Epithelial cell of proximal tubule (primary cell): Measurements from ENCODE around the gene BAZ2B. TPM values are rescaled to one million over a fixed set of nuclear protein-coding genes. Genes with fewer than 3 reads are reported as not detected.

Source experiments
- DNase-seq: peaks from one replicate; pipeline ENCODE4 v3.0.0-alpha.2; 2011; ENCODE audit warnings: low read depth
- H3K4me3 ChIP-seq: 2 replicates; pipeline ENCODE4 v1.5.1; 2011; ENCODE audit warnings: low read depth, mild to moderate bottlenecking, low read length
- total RNA-seq: library from RNA; depleted of rRNA; stranded (reverse); fragments of >200 nt; gene quantifications from 2 replicates; pipeline ENCODE4 v1.2.3, GENCODE V29; 2015
- TF ChIP-seq, protein P1 (sequence below): conservative IDR thresholded peaks from 2 replicates; pipeline ENCODE4 v1.5.1; 2012; ENCODE audit warnings: low read depth, mild to moderate bottlenecking, low read length

The BAZ2B gene, protein sequence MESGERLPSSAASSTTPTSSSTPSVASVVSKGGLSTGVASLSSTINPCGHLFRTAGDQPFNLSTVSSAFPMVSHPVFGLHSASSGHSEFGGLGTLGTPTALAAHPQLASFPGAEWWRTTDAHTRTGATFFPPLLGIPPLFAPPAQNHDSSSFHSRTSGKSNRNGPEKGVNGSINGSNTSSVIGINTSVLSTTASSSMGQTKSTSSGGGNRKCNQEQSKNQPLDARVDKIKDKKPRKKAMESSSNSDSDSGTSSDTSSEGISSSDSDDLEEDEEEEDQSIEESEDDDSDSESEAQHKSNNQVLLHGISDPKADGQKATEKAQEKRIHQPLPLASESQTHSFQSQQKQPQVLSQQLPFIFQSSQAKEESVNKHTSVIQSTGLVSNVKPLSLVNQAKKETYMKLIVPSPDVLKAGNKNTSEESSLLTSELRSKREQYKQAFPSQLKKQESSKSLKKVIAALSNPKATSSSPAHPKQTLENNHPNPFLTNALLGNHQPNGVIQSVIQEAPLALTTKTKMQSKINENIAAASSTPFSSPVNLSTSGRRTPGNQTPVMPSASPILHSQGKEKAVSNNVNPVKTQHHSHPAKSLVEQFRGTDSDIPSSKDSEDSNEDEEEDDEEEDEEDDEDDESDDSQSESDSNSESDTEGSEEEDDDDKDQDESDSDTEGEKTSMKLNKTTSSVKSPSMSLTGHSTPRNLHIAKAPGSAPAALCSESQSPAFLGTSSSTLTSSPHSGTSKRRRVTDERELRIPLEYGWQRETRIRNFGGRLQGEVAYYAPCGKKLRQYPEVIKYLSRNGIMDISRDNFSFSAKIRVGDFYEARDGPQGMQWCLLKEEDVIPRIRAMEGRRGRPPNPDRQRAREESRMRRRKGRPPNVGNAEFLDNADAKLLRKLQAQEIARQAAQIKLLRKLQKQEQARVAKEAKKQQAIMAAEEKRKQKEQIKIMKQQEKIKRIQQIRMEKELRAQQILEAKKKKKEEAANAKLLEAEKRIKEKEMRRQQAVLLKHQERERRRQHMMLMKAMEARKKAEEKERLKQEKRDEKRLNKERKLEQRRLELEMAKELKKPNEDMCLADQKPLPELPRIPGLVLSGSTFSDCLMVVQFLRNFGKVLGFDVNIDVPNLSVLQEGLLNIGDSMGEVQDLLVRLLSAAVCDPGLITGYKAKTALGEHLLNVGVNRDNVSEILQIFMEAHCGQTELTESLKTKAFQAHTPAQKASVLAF (N-terminal part only)
- 13.0 and 34.1 TPM in 2 replicates for total RNA-seq

DNA sequence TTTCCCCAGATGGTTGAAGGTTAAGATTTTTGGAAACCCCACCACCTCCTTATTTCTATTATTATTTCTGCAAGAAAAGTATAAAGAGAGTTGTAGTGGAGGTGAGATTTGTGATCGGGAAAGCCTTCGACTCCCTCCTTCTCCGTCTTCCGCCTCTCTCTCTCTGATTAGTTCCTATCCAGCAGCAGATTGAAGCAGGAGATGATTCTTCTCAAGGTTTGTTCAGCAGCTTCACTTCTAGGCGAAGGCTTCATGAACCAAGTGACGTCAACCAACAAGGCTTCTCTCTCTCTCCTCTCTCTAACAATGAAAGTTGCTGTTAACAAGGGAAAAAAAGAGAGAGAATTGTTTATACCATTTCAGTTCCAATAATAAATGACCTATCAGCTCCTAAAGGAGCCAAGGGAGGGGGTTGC, at the start of gene BAZ2B:
Gene BAZ2B (minus strand): TSS at position 263 of the 416 bp plus-strand sequence. CDS start 137,829 bp downstream, outside the sequence.
- peak; percentile 70 for DNase-seq
- peak within 1 kb of the TSS; percentile 81 for H3K4me3 ChIP-seq
- TF ChIP-seq, protein P1, sequence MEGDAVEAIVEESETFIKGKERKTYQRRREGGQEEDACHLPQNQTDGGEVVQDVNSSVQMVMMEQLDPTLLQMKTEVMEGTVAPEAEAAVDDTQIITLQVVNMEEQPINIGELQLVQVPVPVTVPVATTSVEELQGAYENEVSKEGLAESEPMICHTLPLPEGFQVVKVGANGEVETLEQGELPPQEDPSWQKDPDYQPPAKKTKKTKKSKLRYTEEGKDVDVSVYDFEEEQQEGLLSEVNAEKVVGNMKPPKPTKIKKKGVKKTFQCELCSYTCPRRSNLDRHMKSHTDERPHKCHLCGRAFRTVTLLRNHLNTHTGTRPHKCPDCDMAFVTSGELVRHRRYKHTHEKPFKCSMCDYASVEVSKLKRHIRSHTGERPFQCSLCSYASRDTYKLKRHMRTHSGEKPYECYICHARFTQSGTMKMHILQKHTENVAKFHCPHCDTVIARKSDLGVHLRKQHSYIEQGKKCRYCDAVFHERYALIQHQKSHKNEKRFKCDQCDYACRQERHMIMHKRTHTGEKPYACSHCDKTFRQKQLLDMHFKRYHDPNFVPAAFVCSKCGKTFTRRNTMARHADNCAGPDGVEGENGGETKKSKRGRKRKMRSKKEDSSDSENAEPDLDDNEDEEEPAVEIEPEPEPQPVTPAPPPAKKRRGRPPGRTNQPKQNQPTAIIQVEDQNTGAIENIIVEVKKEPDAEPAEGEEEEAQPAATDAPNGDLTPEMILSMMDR = no peak

DNA sequence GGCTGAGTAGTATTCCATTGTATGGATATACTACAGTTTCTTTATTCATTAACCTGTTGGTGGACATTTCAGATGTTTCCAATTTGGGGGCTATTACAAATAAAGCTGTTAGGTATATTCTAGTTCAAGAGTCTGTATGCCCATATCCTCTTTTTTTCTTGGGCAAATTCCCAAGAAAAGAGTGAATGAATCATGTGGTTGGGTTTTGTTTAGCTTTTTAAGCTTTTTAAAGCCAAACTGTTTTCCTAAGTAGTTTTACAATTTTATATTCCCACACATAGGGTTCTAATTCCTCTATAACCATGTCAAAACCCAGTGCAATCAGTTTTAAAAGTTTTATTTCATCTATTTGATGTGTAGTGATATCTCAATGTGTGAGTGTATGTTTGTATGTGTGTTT, 44.9 kb upstream of the BAZ2B start:
- TF ChIP-seq, protein P1 = no peak
- DNase-seq = no peak
- no peak overlapping the region for H3K4me3 ChIP-seq

DNA sequence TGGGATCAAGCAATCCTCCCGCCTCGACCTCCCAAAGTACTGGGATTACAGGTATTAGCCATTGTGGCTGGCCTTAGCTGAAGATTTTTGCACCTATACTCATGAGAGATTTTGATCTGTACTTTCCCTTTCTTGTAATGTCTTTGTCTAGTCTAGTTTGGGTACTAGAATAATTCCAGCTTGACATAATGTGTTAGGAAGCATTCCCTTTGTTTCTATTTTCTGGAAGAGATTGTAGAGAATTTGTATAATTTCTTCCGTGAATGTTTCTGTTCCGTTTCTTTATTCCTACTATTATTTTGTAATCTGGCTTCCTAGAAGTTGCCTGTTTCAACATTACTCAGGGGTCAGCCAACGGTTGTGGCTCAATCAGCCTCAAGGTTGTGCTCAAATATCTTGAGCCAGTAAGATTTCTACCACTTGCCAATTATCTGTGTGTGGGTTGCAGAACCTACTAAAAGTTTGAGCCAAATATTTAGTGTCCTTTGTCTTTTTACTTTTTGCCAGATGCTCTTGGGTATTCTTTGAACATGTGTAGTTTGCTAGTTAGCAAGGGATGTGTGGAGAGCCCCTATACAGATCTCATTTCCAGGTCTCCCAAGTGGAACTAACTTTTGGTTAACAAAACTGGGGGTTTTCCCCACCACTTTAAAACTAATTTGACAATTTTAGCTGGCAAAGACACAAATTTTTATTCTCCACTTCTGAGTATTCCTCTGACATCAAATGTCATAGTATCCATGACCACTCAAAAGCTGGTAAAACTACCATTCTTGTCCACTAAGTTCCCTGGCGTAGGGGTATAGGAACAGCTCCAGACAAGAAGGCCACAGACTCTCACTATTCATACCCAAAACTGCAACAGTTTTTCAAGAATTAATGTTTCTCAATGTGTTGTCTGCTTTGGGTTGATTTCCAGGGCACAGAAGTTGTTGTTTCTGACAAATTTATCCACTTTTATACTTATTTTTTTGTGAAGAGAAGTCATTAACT, 42.8 kb upstream of the BAZ2B start:
- TF ChIP-seq, protein P1 = no peak
- no peak for DNase-seq
- no peak overlapping the region for H3K4me3 ChIP-seq

DNA sequence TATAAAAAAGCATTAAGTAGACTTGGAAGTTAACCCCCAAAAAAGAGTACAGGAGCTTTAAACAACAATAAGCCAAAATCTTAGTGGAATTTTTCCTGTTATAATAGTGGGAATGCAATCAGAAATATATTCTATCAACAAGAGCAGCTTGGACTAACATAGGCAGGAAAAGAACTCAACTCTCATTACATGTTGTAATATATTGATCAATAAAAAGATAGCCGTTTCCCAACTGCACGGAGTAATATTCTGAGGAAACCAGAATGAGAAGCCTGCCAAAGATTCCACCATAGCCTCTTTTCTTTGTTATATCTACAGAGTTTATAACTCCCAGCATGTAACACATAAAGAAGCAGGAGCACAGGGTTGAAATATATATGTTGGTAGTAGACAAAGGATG, 37.6 kb upstream of the BAZ2B start:
- no peak overlapping the region for H3K4me3 ChIP-seq
- TF ChIP-seq, protein P1 = no peak
- DNase-seq = no peak

DNA sequence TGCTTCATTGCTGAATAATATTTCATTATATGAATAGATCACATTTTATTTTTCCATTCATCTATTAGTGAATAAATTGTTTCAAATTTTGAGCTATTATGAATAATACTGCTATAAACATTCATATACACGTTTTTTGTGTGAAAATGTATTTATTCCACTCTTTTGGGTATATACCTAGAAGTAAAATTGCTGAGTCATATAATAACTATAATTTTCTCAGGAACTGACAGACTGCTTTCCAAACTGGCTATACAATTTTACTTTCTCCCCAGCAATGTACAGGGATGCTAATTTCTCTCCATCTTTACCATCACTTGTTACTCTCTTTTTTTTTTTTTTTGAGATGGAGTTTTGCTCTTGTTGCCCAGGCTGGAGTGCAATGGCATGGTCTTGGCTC, 35.5 kb upstream of the BAZ2B start:
- TF ChIP-seq, protein P1 = no peak
- H3K4me3 ChIP-seq = no peak overlapping the region
- DNase-seq = no peak

DNA sequence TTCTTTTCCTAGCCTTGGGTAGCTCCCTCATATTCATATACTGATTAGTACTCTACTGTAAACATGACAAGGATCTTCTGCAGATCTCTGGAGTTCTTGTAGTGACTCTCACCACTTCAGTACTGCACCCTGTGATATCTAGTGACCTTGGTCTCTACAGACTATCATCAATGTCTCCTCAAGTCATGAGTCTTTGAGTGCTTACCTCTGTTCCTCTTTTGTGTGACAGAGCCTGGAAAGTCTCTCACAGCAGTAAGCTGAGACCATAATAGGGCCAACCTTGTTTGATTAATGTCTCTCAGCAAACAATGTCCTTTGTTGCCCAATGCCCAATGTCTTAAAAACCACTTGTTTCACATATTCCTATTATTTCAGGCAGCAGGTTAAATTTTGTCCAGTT, 34.2 kb upstream of the BAZ2B start:
- H3K4me3 ChIP-seq = no peak overlapping the region
- TF ChIP-seq, protein P1 = no peak
- no peak for DNase-seq
